ENCODE results near the gene SCAI. TPM values are rescaled to one million over a fixed set of nuclear protein-coding genes. Genes with fewer than 3 reads are reported as not detected.

The SCAI gene
- total RNA-seq, 4 donors from 2014 or later, result 10.4 to 13.4 (median 12.5) TPM

DNA sequence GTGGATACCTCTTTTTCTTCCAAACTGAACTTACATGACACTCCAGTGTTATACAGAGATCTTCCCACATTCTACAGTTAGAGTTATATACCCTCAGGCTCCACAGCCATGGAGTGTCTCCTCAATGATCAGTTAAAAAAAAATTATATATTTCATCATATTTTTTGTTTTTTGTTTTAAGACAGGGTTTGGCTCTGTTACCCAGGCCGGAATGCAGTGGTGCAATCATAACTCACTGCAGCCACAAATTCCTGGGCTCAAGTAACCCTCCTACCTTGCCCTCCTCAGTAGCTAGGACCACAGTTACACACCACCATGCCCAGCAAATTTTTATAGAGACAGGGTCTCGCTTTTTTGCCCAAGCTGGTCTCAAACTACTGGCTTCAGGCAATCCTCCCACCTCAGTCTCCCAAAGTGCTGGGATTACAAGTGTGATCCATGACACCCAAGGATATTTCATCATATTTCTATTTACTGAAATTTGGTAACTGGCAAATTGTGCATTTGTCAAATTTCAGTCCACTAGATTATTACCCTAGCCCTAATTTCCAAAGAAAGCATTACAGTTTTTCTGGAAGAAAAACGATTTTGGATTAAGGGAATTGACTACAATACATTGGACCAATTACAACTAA, 18.1 kb upstream of the SCAI start:
- WGBS, 2 donors, result 60 to 72% methylated on average over 3 of the region's 3 CpGs
- no peaks in the 10 kb centered on the region for H3K9me3 ChIP-seq
- H3K27ac ChIP-seq, result peak overlapping the region in 2 of 3 donors; percentile 26 to 31
- H3K27me3 ChIP-seq, result no peaks in the 10 kb centered on the region
- H3K4me1 ChIP-seq, result peaks cover 8 to 15% of the 10 kb centered on the region in 2 donors
- peak; percentile 13 to 34 for DNase-seq
- H3K4me3 ChIP-seq (replicated peaks in 1 of 3), result no peak overlapping the region
- intact Hi-C loops (cut with DNase I), result no loop called here
- H3K36me3 ChIP-seq, result no peaks in the 10 kb centered on the region
- TF ChIP-seq, protein P1, sequence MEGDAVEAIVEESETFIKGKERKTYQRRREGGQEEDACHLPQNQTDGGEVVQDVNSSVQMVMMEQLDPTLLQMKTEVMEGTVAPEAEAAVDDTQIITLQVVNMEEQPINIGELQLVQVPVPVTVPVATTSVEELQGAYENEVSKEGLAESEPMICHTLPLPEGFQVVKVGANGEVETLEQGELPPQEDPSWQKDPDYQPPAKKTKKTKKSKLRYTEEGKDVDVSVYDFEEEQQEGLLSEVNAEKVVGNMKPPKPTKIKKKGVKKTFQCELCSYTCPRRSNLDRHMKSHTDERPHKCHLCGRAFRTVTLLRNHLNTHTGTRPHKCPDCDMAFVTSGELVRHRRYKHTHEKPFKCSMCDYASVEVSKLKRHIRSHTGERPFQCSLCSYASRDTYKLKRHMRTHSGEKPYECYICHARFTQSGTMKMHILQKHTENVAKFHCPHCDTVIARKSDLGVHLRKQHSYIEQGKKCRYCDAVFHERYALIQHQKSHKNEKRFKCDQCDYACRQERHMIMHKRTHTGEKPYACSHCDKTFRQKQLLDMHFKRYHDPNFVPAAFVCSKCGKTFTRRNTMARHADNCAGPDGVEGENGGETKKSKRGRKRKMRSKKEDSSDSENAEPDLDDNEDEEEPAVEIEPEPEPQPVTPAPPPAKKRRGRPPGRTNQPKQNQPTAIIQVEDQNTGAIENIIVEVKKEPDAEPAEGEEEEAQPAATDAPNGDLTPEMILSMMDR (IDR thresholded peaks at IDR 0.05), result no peak
- TF ChIP-seq POLR2A (IDR thresholded peaks at IDR 0.05), result no peak

DNA sequence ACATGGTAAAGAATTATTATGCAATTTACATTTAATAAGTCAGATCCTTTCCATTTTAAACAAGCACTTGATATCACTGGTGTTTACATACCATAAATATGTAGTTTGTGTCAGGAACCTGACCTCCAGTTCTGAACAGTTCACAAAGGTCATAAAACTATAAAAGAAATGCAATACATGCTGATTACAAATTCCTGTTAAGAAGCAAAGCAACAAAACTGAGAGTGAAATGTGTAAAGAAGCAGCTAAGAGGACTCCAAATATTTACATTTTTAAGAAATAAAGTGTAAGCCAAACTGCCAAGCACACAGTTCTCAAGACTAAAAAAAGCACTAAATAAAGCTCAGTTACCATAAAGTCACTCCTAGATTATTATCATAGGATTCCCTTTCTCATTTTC, 17.4 kb upstream of the SCAI start:
- no peak overlapping the region for H3K4me3 ChIP-seq (replicated peaks in 1 of 3)
- peaks cover 8 to 15% of the 10 kb centered on the region in 2 donors for H3K4me1 ChIP-seq
- H3K27me3 ChIP-seq, result no peaks in the 10 kb centered on the region
- H3K36me3 ChIP-seq, result no peaks in the 10 kb centered on the region
- TF ChIP-seq, protein P1 (IDR thresholded peaks at IDR 0.05), result no peak
- TF ChIP-seq POLR2A (IDR thresholded peaks at IDR 0.05), result no peak
- no peak for DNase-seq
- no peaks in the 10 kb centered on the region for H3K9me3 ChIP-seq
- intact Hi-C loops (cut with DNase I), result no loop called here
- peak overlapping the region in 1 of 3 donors; percentile 31 for H3K27ac ChIP-seq

DNA sequence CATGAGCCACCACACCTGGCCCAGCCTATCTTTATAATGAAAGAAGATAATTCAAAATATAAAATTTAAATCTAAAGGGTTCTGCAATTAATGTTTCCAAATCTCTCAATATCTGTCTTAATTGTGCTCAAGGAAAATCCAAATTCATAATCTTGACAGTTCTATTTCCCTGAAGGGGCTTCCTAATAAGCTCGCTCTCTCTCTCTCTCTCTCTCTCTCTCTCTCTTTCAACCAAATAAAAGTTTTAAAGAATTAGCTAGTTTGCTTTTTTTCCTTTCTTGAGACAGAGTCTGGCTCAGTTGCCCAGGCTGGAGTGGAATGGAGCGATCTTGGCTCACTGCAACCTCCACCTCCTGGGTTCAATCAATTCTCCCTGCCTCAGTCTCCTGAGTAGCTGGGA, 13.2 kb upstream of the SCAI start:
- no peak overlapping the region for H3K27ac ChIP-seq
- intact Hi-C loops (cut with DNase I), result no loop called here
- peaks cover 6 to 9% of the 10 kb centered on the region in 2 donors for H3K4me1 ChIP-seq
- no peaks in the 10 kb centered on the region for H3K9me3 ChIP-seq
- peaks cover 18 to 20% of the 10 kb centered on the region in 2 donors for H3K36me3 ChIP-seq
- TF ChIP-seq, protein P1 (IDR thresholded peaks at IDR 0.05), result no peak
- no peak for TF ChIP-seq POLR2A (IDR thresholded peaks at IDR 0.05)
- DNase-seq, result no peak
- WGBS, 2 donors, result 74 to 96% methylated on average over 2 of the region's 2 CpGs
- no peak overlapping the region for H3K4me3 ChIP-seq (replicated peaks in 1 of 3)
- no peaks in the 10 kb centered on the region for H3K27me3 ChIP-seq

DNA sequence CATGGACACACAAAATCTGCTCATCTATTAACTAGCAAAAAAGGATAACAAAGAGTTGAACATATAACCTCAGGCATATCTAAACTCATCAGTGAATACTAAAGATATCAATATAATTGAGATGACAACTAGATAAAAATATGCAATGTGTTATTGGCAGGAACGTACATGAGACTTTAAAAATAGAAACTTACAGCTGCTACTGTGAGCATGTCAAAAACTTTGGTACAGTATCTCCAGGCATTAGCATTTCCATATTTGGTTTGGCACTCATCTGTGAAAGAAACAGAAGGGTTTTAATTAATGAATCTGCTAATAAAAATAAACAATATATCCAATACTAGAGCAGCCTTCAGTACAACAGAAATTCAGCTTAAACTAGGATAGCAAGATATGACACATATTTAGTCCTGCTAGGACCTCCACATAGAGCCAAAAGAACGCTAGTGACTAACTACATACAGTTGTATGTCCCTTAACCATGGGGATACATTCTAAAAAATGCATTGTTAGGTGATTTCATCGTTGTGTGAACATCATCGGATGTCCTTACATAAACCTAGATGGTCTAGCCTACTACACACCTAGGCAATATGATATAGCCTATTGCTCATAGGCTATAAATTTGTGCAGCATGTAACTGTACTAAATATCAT, 10.5 kb upstream of the SCAI start:
- no peak overlapping the region for H3K27ac ChIP-seq
- 88 to 92% methylated on average over 4 of the region's 4 CpGs for WGBS, 2 donors
- no peak overlapping the region for H3K4me3 ChIP-seq (replicated peaks in 1 of 3)
- no peaks in the 10 kb centered on the region for H3K27me3 ChIP-seq
- no peak for TF ChIP-seq POLR2A (IDR thresholded peaks at IDR 0.05)
- TF ChIP-seq, protein P1 (IDR thresholded peaks at IDR 0.05), result no peak
- peaks cover 35 to 42% of the 10 kb centered on the region in 2 donors for H3K36me3 ChIP-seq
- H3K9me3 ChIP-seq, result no peaks in the 10 kb centered on the region
- H3K4me1 ChIP-seq, result no peaks in the 10 kb centered on the region
- DNase-seq, result no peak
- intact Hi-C loops (cut with DNase I), result no loop called here

DNA sequence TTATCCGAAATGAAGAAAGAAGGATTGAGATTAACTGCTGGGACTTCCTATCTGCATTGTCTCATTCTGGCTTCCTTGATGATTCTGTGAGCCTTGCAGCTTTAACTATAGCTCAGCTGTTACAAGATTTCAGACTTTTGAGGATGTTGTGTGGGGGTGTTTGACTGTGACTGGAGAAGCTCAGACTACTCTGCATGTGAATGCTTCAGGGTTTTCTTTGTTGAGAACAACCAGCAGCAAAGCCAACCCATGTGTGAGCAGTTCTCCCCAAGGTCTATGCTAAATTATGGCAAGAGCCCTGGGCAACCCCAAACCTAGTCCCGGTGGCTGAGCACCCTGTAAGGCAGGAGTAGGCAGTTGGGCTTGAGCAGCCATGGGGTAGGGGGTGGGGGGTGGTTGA, 8.4 kb upstream of the SCAI start:
- Histone ChIP-seq H3K4me3 (replicated peaks in 1 of 3) (no peak overlapping the region), H3K27me3 (no peaks in the 10 kb centered on the region), H3K27ac (no peak overlapping the region), H3K36me3 (peaks cover 35 to 42% of the 10 kb centered on the region in 2 donors), H3K9me3 (no peaks in the 10 kb centered on the region), H3K4me1 (no peaks in the 10 kb centered on the region)
- TF ChIP-seq, protein P1 (IDR thresholded peaks at IDR 0.05), result no peak
- no peak for TF ChIP-seq POLR2A (IDR thresholded peaks at IDR 0.05)
- no peak for DNase-seq
- 87 to 90% methylated on average over 2 of the region's 2 CpGs for WGBS, 2 donors
- intact Hi-C loops (cut with DNase I), result no loop called here

All from thyroid gland (tissue), 4 donors.